NCI-H2196 treated with DMSO at 0.1 percent for 48 hours (cell line): ENCODE data around the gene ANKK1.

Source experiments
- DNase-seq: peaks from one replicate; lab custom pipeline; 2025; ENCODE audit not compliant: unreplicated experiment; lab: John Stamatoyannopoulos, UW

The ANKK1 gene

GRCh38 chr11:113377681-113378412 is 9.7 kb upstream of the ANKK1 start:
- no peak for DNase-seq

- no peak for DNase-seq
Observed at GRCh38 chr11:113378692-113379091, 8.9 kb upstream of the ANKK1 start.

- no peak for DNase-seq
Observed at GRCh38 chr11:113382121-113382520, 5.5 kb upstream of the ANKK1 start.

GRCh38 chr11:113384551-113384950 is 3.0 kb upstream of the ANKK1 start:
- DNase-seq, result no peak

- DNase-seq, result no peak
Observed at GRCh38 chr11:113385749-113386148, 1.8 kb upstream of the ANKK1 start.

- no peak for DNase-seq
Observed at GRCh38 chr11:113386866-113387265, 713 bp upstream of the ANKK1 start.

- DNase-seq, result no peak
Observed at GRCh38 chr11:113389272-113389671, 1.7 kb downstream of the ANKK1 start.

GRCh38 chr11:113392236-113392921 is 4.8 kb downstream of the ANKK1 start:
- no peak for DNase-seq

- no peak for DNase-seq
Observed at GRCh38 chr11:113393501-113393985, 6.0 kb downstream of the ANKK1 start.

GRCh38 chr11:113394919-113395318 is 7.3 kb downstream of the ANKK1 start:
- DNase-seq, result no peak

GRCh38 chr11:113395782-113396336 is 8.3 kb downstream of the ANKK1 start:
- no peak for DNase-seq

- no peak for DNase-seq
Observed at GRCh38 chr11:113396690-113397089, 9.1 kb downstream of the ANKK1 start.

- DNase-seq, result no peak
Observed at GRCh38 chr11:113397212-113397611, 9.6 kb downstream of the ANKK1 start.

- no peak for DNase-seq
Observed at GRCh38 chr11:113397821-113398220, 10.2 kb downstream of the ANKK1 start.

- no peak for DNase-seq
Observed at GRCh38 chr11:113398669-113399430, 11.3 kb downstream of the ANKK1 start.

- DNase-seq, result no peak
Observed at GRCh38 chr11:113400631-113401230, 13.2 kb downstream of the ANKK1 start.

- DNase-seq, result peak; percentile 95
Observed at GRCh38 chr11:113401718-113402117, 14.1 kb downstream of the ANKK1 start.

- DNase-seq, result no peak
Observed at GRCh38 chr11:113404859-113405430, 17.4 kb downstream of the ANKK1 start.

- no peak for DNase-seq
Observed at GRCh38 chr11:113405724-113406478, 18.3 kb downstream of the ANKK1 start.

- DNase-seq, result no peak
Observed at GRCh38 chr11:113407163-113407562, 19.6 kb downstream of the ANKK1 start.
